NCI-H524 treated with DMSO at 0.1 percent for 48 hours (cell line): ENCODE results near the gene EIPR1.

Experiments
- DNase-seq: peaks from one replicate; lab custom pipeline; 2025; lab: John Stamatoyannopoulos, UW

Gene EIPR1

DNA sequence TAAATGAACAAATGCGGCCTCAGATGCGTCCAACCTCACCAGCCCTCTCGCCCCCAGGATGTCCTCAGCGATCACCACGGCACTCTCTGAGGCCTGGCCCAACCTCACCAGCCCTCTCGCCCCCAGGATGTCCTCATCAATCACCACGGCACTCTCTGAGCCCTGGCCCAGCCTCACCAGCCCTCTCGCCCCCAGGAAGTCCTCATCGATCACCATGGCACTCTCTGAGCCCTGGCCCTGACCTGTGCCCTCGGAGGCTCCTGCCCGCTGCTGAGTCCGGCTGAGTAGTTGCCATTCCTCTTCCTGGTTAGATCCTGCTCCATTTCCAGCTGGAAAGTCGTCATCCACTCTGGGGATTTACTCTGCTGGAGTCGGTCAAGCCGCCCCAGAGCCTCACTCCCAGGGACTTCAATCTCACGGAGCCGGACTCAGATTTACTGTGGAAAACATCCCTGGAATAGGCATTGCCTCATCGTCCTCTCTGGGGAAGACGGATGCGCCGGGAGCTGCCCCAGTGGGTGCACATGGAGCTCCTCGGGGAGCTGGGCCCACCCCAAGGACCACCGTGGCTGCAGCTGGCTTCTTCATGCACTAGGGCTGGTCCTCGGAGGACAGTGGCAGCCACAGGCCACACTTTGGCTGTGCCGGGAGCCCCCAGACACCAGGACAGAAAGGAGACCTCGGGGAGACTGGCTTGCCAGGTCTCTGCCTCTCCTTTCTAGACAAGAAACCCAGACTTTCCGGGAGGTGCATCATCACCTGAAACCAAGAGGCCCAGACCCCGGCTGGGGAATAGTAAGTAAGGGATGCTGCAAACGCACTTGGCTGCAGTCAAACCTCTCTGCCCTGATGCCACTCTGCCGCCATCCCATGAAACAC is 230.6 kb downstream of the EIPR1 start:
- DNase-seq, result no peak

DNA sequence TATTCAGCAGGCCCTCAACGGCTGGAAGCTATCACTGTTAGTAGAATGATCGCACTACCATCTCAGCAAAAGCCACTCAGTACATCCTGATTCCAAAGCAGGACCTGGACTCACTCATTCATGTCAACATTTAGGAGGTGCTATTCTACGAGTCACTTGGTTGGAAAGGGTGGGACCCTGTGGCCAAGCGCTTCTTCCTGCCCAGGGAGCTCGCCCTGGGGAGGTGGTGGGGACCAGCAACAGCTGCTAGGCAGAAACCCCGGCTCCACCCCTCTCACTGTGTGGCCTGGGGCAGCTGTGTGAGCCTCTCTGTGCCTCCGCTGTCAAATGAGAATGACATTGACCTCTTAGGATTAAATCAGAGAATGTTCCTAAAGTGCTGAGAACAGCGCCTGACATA is 231.4 kb downstream of the EIPR1 start:
- no peak for DNase-seq

DNA sequence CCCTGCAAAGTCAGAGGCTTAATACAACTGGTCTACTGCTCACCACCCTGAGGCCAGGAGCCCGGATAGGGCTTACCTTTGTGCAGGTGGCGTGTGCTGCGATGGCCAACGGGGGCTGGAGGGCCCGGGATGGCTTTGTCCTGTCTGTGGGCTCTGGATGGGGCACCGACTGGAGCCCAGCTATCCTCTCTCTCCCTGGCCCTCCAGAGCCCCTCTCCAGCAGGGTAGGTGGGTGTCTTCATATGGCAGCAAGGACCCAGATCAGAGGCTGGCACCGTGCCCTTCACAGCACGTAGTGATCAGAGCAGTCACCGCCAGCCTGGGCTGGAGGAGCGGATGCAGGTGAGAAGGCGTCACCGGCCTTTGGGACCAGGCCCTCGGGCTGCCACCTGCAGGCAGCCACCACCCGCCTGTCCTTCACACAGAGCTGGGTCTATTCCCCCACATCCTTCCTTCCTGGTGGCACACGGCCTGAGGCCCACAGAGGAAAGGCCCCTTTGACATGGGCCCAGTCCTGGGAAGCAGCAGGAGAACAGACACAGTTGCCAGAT is 232.1 kb downstream of the EIPR1 start:
- no peak for DNase-seq

DNA sequence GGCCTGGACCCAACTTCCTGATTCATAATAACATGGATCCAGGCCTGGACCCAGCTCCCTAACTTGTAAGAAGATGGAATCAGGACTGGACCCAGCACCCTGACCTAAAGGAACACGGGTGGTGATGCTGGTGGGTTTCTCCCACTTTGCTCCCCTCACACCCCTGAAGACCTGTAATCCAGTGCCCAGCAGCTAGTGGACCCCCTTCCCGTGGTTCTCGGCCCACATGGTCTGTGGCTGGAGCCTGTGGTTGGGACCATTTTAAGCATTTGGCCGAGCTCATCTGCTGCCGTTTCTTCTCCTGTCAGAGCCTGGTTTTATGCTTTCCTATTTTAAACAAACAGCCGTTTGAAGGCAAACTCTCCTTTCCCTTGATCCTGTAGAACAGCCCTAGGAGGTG is 232.8 kb downstream of the EIPR1 start:
- DNase-seq, result no peak

DNA sequence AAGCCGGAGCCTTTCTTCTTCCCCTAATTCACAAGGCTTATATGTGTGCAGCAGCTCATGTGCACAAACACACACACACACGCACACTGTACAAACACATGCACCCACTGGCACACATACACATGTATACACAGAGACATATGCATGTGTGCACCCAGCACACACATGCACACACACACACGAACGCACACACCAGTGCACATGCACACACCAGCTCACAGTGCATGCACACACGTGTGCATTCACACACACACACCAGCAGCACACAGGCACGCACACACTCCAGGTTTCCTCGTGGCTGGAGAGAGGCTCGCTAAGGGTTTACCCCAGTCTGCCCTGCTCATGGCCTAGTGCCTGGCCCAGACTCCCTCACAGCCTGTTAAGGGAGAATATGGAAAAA is 234.0 kb downstream of the EIPR1 start:
- DNase-seq, result no peak

DNA sequence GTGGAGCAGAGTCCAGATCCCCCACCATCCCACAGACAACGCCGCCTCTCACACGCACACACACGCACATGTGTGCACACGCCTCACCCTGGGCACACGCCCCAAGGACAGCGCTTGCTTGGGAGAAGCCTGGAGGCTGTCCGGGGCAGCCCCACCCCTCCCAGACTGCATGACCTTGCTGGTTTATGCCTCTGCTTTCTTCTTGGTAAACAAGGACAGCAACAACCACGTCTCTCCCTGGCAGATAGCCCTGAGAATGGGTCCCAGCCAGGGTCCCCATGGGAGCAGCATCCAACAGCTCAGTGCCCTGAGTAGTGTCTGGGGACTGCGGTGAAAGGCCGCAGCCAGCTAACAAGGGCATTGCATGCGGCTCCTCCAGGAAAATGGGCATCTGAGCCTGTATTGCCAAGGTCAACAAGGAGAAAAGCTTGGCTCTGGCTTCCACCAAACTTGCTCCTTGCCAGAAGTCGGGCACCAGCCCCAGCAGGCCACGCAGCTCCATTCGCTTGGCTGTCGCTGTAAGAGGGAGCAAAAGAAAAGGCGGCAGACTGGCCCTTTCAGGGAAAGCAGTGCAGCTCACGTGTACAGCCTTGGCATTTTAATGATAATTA is 234.6 kb downstream of the EIPR1 start:
- no peak for DNase-seq

DNA sequence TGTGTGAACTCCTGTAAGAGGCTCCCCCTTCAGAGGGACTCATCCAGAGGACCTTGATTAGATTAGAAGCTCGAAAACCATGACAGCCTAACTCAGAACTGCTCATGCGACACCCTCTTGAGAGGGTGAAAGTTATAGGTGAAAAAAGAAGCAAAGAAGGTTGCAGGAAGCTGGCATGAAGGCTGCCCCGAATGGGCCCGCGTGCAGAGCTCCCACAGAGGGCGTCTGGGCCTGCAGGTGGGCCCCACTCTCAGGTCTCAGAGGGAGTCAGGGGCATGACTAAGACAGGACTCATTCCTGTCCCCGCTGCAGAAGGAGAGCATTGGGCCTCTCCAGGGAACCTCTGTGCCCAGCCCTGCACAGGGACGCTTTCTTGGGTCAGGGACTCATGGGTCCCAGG is 235.4 kb downstream of the EIPR1 start:
- no peak for DNase-seq

DNA sequence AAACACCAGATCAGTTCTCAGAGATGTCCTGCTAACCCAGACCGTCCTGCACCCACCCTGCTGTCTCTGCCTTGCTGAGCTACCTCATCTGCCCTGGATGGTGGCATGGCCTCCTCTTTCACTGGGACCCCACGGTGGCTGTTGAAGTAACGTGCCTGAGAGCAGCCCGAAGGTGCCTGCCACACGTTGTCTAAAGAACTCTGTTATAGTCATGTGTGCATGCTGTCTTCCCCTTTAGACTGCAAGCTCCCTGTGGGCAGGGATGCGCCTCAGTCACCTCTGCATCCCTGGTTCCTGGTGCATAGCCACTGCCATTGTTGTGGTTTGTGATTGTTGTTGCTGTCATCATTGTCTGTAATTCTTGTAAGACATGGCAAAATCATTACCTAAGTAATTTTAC is 235.9 kb downstream of the EIPR1 start:
- no peak for DNase-seq

DNA sequence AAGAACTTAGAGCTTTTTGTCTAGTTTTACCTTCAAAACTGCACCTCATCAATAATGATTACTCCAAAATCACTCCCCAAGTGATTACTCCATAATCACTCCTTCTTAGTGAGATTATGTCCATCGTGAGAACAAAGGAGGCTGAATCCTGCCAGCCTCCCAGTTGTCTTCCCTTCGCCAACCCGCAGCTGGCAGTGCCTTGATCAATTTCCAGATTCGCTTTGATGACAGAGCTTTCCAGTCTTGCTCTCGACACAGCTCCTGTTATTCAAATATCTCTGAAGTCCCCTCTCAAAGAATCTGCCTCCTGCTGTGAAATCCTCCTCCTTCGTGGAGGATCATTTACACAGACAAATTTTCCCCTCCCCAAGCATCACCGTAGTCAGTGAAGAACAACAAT is 237.7 kb downstream of the EIPR1 start:
- DNase-seq, result no peak
